HG02642 (cell line): ENCODE data around the gene PXT1.

Source experiments
- ATAC-seq: cut with Tn5 transposase; IDR thresholded peaks from one replicate; pipeline ENCODE4 v1.9.1; 2021; ENCODE audit warnings: mild to moderate bottlenecking; ENCODE audit not compliant: unreplicated experiment, poor library complexity

Gene PXT1

DNA sequence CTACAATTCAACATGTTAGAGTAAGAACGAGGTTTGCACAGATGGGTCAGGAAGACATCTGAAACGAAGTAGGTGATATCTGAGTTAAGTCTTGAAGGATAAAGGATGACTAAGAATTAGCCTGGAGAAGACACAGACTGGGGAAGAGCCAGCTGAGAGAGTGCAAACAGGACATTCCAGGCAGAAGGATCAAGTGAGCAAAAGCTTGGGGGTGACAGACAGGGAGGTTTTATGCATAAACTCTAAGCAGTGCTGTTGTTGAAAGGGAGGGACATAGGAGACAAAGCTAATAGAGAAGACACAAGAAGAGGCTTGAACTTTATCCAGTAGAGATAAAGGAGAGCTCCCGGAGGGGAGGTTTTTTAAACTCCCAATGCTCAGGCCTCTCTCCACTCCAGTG lies 40.2 kb downstream of the PXT1 start:
- no peak for ATAC-seq

DNA sequence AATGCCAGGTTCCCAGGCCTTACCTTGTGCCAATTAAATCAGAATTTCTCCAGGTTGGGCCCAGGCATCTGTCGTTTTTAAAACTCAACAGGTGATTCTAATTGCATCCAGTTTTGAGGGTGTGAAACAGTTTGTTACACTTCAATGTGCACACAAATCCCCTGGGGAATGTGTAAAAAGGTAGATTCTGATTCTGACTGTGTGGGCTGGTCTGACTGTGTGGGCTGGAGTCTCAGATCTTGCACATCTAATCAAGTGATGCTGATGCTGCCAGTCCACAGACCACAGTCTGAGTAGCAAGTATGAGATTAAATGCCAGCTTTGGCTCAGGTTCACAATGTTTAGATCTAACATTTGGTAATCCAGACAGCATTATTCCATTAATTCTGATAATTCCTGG lies 42.7 kb downstream of the PXT1 start:
- no peak for ATAC-seq

DNA sequence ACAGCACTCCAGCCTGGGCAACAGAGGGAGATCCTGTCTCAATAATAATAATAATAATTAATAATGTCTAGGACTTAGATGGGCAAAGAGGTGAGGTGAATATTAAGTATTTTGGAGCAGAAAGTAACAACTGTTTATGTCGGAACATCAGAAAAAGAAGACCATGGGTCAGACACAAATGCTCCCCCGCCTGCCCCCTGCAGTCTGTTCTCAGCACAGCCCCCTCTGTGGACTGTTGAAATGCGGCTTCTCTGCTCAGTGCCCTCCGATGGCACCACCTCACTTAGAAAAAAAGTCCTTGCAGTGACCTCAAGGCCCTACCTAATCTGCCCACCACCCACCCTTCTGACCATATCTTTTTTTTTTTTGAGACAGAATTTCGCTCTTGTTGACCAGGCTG lies 50.0 kb downstream of the PXT1 start:
- no peak for ATAC-seq

DNA sequence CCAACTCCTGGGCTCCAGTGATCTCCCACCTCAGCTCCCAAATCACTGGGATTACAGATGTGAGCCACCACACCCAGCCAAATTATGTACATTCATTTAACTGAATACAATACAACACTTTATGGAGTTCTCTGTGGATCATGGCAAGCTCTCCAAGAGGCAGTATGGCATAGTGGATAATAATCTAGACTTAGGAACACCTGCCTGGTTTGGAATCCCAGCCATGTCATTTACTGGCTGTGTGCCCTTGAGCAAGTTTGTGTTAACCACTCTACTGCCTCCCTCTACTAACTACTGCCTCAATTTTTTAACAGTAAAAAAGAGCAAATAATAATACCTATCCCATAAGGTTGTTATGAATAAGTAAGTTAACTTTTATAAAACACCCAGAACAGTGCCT lies 53.3 kb downstream of the PXT1 start:
- ATAC-seq, result no peak

DNA sequence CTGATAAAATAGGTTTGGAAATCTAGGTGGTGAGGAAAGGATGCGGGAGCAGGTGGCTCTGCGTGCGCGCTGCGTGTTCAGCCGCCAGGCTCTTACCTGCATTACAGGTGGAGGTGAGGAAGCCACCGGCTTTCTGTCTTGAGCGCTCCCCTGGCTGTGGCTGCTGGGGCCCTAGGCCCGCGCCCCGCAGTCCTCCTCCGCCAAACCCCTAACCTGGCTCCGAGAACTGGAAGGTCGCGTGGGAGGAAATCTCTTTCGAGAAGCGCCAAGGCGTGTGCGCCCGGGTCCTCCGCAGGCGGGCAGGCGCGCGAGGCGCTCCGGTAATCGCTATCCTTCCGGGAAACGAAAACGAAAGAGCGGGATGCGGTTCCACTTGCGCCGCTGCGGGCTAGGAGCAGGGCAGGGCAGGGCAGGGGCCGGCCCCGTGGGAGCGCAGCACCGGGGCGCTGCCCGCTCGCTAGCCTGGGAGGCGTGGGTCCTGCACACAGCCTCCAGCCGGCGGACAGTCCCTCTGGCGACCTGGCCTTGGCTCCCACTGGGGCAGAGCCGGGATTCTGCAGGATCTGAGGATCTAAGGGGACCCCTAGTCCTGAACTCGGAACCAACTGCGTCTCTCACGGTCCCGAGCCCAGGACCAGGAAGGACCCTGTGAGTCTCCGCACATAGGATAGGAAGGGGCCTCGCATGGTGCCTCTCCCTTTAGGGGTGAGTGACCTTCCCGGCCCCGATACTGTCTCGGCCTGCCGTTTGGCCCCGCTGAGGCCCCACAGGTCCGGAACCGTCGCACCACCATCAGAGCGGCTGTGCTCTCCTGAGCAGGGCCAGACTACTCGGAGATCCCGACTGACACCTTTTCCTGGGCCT lies 55.0 kb downstream of the PXT1 start, which contains the start of gene ETV7:
Gene ETV7, minus strand, starts transcription at position 230 of the 864 bp plus-strand sequence. Its CDS starts 128 bp downstream, at position 102.
- no peak for ATAC-seq

DNA sequence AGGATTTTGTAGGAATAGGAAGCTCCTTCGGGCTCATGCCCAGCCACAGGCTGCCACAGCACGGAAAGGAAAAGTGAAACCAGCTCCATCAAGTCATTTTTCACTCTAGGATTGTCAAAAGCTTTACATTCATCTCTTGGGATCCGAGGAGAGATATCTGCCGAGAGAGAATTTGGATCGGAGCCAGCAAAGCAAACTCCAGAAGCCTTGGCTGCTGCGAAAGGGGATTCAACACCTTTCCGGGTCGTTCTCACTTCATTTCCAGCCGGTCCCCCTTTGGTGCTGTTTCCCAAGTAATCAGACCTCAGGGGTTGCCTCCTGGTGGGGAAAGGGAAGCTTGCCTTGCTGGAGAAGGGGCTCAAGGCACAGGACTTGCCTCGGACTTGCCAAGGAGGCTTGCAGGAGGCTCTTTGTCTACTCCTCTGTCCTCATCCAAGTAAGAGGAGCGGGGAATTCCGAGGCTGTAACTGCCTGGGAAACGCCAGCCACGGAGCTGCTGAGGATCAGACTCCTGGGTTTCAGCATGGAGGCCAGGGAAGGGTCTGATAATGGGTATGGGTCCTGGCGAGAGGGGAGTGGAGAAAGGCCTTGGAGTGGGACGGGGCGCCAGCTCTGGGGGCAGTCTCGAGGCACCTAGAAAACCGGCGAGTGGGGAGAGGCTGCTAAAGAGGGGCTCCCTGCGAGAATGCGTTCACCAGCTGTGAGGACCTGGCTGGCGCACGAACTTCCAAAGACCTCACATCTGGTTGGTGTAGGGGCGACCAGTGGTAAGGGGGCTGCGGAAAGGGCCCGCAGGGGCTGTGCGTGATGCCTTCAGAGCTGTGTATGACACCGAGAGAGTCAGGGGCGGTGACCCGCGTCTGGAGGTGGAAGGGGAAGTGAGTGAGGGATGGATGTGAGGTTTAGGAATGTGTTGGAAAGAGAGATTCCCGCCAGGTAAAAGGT lies 55.9 kb downstream of the PXT1 start:
- no peak for ATAC-seq

DNA sequence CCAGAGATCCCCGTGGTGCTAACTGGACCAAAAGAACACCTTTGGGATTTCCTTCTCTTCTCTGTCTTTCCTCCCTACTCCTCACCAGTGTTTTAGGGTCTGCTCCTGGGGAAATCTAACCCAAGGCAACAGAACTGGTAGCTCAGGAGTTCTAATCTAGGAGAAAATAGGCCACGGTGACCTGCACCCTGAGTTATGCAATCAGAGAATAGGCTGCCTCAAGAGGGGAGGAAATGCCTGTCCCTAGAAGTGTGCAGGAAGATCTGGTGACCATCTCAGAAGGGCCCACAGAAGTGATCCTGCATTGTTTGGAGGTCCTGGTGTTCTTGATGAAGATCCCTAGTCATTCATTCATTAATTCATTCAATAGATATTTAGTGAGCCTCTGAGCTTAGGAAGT lies 58.6 kb downstream of the PXT1 start:
- ATAC-seq, result no peak

DNA sequence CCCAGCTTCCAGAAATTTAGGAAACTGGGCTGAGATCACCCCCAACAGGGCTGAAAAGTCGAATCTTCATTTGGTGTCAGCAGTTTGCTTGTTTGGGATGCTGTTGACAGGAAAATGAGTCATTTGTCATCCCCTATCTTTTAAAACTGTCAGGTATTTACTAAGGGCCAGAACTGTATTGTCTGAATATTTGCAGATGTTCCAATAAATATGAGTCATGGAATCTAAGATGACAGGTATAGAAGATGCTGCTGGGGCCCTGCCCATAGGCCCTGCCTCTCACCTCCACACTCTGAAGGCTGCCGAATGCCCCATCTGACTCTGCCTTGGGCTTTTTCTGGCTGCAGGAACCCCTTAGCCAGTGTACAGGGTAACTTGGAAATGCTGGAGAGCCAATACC lies 59.0 kb downstream of the PXT1 start:
- ATAC-seq, result no peak

DNA sequence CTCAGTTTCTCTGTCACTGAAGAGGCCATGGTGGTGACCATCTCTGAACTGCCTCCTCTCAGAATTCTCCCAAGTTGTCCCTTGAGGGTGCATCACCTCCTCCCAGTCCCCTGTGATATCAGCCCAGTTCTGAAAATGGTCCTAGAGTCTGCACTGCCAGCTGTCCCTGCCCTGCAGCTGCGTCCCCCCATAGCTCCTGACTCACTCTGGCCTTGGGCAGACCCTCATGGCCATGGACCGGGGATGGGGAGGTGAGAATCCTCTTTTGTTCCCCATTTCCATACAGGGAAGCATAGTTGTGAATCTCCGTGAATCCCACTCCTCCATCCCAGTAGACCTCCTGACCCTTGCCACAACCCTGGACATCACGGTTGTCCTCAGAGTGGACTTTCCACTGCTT lies 59.7 kb downstream of the PXT1 start:
- ATAC-seq, result no peak

DNA sequence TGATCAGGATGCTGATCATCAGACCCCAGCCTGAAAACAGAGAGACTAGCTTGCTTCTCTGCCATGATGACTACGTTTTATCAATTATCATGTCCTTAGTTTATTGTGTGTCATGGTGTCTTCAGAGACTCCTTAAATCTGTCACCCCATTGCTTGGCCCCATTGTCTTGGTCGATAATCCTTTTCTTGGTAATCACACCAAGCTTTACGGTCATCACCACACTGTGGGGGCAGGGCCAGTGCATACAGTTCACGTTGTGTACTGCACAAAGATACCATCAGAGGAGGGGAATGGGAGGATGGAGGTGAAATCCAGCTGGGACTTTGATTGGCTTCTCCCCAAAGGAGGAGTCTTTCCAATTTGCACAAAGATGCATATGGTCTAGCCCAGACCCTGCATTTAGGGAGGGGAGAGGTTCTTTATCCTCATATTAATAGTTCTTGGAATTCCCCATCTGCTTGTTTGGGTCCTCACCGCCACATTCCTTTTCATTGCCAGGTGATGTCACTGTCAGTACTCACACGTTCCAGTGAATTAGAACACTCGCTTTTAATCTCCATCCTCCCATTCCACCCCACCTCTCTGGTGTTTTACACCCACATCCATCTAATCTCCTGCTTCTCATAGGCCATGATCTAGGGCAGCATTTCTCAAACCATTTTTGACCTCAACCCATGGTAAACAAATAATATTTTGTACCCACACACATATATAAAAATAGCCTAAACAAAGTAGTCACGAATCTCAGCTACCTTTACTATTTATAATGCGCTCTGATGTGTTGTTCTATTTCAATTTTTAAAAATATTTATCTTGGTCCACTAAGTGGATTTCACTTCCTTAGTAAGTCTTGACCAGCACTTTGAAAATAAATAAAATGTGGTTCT lies 60.9 kb downstream of the PXT1 start:
- ATAC-seq, result no peak

DNA sequence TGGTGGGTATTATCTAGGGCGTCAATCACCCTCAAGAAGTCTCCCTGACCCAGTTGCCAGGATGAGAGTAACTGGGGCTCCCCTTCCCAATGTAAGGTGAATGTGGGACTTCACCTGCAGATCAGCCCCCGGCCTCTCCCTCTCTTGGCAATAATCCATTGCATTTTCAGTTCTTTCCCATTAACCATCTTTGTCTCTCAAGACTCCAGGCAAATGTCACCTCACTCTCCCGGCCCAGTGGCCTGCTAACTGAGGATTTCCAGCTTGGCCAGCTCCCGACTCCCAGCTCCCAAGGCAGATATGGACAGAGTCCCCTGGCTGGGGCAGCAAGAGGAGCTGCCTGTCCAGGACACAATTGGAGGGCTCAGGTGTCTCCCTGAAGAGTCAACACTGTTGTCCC lies 62.5 kb downstream of the PXT1 start:
- ATAC-seq, result no peak

DNA sequence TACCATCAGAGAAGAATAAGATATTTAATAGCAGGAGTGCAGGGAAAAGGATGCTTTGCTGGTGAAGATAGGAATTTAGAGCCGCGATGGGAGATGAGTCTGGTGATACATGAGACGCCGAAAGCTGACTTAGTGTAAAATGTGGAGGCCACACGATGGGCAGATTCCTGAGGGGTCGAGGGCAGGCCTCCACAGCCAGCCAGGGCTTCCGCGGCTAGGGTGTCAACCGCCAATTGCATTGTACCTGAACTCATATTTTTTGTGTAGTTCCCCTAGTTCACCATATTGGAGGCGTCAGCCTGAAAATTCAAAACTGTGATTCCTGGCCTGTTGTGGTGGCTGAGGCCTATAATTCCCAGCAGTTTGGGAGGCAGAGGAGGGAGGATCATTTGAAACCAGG lies 63.7 kb downstream of the PXT1 start:
- no peak for ATAC-seq

DNA sequence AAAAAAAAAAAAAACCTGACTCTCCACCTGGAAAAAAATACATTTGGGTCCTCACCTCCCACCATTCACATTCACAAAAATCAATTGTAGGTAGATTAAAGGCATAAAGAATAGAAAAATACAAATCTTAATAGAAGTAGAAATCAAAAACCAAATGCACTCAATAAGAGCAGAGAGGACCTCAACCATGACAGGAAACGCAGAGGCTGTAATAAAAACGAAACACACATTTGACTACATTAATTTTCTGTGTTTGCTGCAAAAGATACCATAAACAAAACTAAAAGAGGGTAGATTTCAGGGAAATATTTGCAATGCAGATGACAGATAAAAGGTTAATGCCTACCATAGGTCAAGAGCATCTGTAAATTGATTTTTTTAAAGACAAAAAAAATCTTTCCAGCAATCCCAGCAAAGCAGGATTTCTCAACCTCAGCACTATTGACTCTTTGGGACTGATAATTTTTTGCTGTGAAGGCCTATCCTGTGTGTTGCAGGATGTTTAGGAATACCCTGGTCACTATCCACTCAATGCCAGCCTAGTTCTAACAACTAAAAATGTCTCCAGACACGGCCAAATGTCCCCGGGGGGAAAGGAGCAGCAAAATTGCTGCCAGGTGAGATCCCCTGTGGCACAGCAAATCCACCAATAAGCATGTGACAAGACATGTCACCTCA lies 64.3 kb downstream of the PXT1 start:
- no peak for ATAC-seq

DNA sequence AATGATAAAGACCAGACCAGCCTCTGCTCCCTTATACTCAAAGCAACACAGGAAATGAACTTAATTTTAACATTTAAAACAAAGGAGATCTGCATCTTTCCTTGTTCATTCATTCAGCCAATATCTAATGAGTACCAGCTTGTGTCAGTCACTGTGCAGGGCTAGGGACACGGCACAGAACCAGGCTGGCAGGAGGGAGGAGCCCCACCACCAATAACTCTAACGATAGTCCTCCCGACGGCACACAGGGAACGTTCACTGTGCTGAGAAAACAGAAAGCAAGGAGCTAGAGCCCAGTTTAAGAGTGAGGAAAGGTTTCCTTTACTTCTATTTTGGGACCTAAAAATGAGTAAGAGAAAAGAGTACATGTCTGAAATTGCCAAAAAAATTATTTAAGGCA lies 65.1 kb downstream of the PXT1 start:
- no peak for ATAC-seq

DNA sequence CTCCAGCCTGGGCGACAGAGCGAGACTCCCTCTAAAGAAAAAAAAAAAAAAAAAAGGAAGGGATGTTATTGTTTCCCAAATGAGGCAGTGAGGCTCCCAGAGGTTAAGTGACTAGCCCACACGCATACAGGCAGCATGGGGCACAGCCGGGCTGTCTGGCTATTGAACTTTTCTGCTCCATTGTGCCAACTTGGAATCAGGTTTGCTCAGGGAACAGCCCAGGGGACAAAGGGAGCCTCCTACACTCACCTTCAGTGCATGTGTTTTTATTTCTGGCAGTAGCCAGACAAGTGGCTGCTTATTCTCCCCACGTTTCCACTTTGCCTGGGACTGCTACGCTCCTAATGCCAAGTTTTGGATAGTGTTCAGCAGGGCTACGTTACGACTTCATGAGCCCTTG lies 65.9 kb downstream of the PXT1 start:
- ATAC-seq, result no peak

DNA sequence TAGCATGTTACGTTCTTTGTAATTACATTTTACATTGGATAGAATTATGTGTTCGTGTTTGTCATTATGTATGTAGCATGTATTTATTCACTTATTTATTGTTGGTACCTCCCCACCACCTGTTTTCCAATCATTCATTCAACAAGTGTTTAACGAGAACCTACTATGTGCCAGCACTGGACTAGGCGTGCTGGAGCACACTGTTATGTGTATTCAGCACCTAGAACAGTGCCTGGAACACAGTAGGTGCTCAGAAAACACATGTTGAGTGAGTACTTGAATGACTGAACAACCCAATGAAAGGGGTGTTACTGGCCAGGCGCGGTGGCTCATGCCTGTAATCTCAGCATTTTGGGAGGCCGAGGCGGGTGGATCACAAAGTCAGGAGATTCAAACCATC lies 66.5 kb downstream of the PXT1 start:
- no peak for ATAC-seq

DNA sequence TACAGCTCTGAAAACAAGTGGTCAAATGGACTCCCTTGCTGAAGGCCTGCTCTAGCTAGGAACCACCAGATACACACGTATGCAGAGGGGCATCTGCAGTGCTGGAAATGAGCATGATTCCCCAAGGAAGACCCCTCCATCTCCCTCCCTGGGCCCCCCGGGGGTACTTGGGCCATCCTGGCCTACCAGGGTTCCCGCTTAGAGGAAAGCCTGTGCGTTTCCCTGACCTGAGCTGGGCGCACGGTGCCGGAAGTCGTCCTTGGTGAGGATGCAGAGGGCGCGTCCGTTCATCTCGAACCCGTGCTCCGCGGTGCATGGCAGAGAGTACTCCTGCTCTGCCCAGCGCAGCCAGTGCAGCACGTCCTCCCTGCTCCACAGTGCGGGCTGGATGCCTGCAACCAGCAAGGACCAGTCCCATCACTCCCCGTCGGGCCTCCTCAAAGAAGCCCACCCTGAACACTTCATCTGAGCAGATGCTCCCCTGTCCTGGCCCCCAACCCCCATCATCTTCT lies 67.0 kb downstream of the PXT1 start:
- ATAC-seq, result no peak

DNA sequence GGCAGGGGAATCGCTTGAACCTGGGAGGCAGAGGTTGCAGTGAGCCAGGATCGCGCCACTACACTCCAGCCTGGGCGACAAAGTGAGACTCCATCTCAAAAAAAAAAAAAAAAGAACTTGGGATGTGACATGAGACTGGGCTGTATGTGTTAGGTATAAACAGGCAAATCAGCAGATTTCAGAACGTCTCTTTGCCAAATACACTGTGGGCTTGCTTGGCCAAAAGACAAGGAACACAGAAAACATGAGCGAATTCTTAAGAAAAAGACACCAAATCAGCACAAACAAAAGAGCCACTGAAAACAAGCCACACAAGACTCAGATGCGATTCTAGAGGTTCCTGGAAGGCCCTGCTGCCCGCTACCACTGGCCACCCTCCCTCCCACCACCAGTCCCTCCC lies 67.7 kb downstream of the PXT1 start:
- ATAC-seq, result no peak

DNA sequence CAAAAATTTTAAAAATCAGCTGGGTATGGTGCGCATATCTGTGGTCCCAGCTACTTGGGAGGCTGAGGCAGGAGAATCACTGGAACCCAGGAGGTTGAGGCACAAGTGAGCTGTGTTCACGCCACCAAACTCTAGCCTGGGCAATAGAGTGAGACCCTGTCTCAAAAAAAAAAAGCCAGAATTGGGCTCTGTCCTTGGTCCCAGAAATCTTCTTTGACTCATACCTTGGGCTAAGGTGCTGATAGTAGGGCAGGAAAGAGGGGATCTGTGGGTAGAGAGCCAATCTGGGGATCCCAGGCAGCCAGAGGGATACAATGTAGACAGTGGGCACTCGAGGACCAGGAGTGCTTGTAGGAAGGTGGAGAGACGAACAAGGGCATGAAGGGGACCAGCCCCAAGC lies 68.5 kb downstream of the PXT1 start:
- no peak for ATAC-seq
